H9 (cell line): ENCODE measurements around the gene LRRC74B. TPM values are rescaled to one million over a fixed set of nuclear protein-coding genes. Genes with fewer than 3 reads are reported as not detected.
A peak's percentile ranks its signal among the peaks of the same experiment; 100 is the strongest.

Source experiments
- DNase-seq: peaks from one replicate; pipeline ENCODE4 v3.0.0-alpha.2; 2017
- H2AFZ ChIP-seq: one replicate; pipeline ENCODE4 v1.6.1; 2013; ENCODE audit warnings: mild to moderate bottlenecking, low read length, control low read depth, moderate library complexity
- H2AK5ac ChIP-seq: 2 replicates; pipeline ENCODE4 v1.6.1; 2013; ENCODE audit warnings: low read length, control low read depth, mixed read lengths; ENCODE audit not compliant: insufficient read length
- H2BK120ac ChIP-seq: one replicate; pipeline ENCODE4 v1.6.1; 2013; ENCODE audit warnings: low read depth, mild to moderate bottlenecking, low read length, control low read depth, inconsistent platforms; ENCODE audit not compliant: poor library complexity, severe bottlenecking
- H2BK12ac ChIP-seq: 2 replicates; pipeline ENCODE4 v1.6.1; 2013; ENCODE audit warnings: low read length, control low read depth, mixed read lengths, low read depth; ENCODE audit not compliant: insufficient read length
- H2BK15ac ChIP-seq: 2 replicates; pipeline ENCODE4 v1.6.1; 2013; ENCODE audit warnings: low read depth, low read length, control low read depth
- H2BK20ac ChIP-seq: one replicate; pipeline ENCODE4 v1.6.1; 2013; ENCODE audit warnings: low read depth, mild to moderate bottlenecking, low read length, control low read depth, inconsistent platforms; ENCODE audit not compliant: poor library complexity, severe bottlenecking
- H2BK5ac ChIP-seq: 2 replicates; pipeline ENCODE4 v1.6.1; 2013; ENCODE audit warnings: low read length, control low read depth, mixed read lengths; ENCODE audit not compliant: insufficient read length
- H3K14ac ChIP-seq: 2 replicates; pipeline ENCODE4 v1.6.1; 2013; ENCODE audit warnings: low read length, control low read depth; ENCODE audit not compliant: insufficient read depth
- H3K18ac ChIP-seq: 2 replicates; pipeline ENCODE4 v1.6.1; 2013; ENCODE audit warnings: low read depth, mild to moderate bottlenecking, mixed read lengths, low read length, control low read depth; ENCODE audit not compliant: insufficient read length
- H3K23ac ChIP-seq: 2 replicates; pipeline ENCODE4 v1.6.1; 2013; ENCODE audit warnings: low read length, control low read depth, mixed read lengths, low read depth; ENCODE audit not compliant: insufficient read length
- H3K23me2 ChIP-seq: 2 replicates; pipeline ENCODE4 v1.6.1; 2013; ENCODE audit warnings: low read depth, mild to moderate bottlenecking, mixed read lengths, low read length, control low read depth; ENCODE audit not compliant: insufficient read length, poor library complexity, severe bottlenecking
- H3K27ac ChIP-seq: 2 replicates; pipeline ENCODE4 v1.5.1; 2013; ENCODE audit warnings: low read length, control low read depth, mixed read lengths, low read depth; ENCODE audit not compliant: insufficient read length
- H3K27me3 ChIP-seq: 2 replicates; pipeline ENCODE4 v1.6.1; 2013; ENCODE audit warnings: low read length, control low read depth, inconsistent platforms; ENCODE audit not compliant: insufficient read depth
- H3K4ac ChIP-seq: 2 replicates; pipeline ENCODE4 v1.6.1; 2013; ENCODE audit warnings: low read depth, mild to moderate bottlenecking, control low read depth, inconsistent platforms, low read length, moderate library complexity
- H3K4me1 ChIP-seq: 2 replicates; pipeline ENCODE4 v1.6.1; 2013; ENCODE audit warnings: low read length, control low read depth, inconsistent platforms; ENCODE audit not compliant: insufficient read depth
- H3K4me2 ChIP-seq: 2 replicates; pipeline ENCODE4 v1.6.1; 2013; ENCODE audit warnings: low read length, control low read depth, mixed read lengths; ENCODE audit not compliant: insufficient read length, insufficient read depth
- H3K56ac ChIP-seq: 2 replicates; pipeline ENCODE4 v1.6.1; 2013; ENCODE audit warnings: low read depth, mild to moderate bottlenecking, mixed read lengths, low read length, control low read depth; ENCODE audit not compliant: insufficient read length
- H3K79me1 ChIP-seq: 2 replicates; pipeline ENCODE4 v1.6.1; 2013; ENCODE audit warnings: low read depth, mild to moderate bottlenecking, moderate library complexity, low read length, control low read depth, inconsistent platforms; ENCODE audit not compliant: insufficient read depth, poor library complexity, severe bottlenecking
- H3K79me2 ChIP-seq: 2 replicates; pipeline ENCODE4 v1.6.1; 2013; ENCODE audit warnings: low read length, control low read depth, inconsistent platforms; ENCODE audit not compliant: insufficient read depth
- H3K9ac ChIP-seq: 2 replicates; pipeline ENCODE4 v1.6.1; 2013; ENCODE audit warnings: low read length, control low read depth, mixed read lengths; ENCODE audit not compliant: insufficient read length; ENCODE audit errors: extremely low read depth
- H3K9me3 ChIP-seq: one replicate; pipeline ENCODE4 v1.6.1; 2013; ENCODE audit warnings: low read depth, low read length, inconsistent platforms; ENCODE audit not compliant: control insufficient read depth
- H3T11ph ChIP-seq: one replicate; pipeline ENCODE4 v1.6.1; 2013; ENCODE audit warnings: mild to moderate bottlenecking, low read length, control low read depth, inconsistent platforms
- H4K20me1 ChIP-seq: one replicate; pipeline ENCODE4 v1.6.1; 2013; ENCODE audit not compliant: control insufficient read depth, insufficient read length, insufficient read depth
- H4K5ac ChIP-seq: 2 replicates; pipeline ENCODE4 v1.6.1; 2013; ENCODE audit warnings: low read depth, mild to moderate bottlenecking, mixed read lengths, low read length, control low read depth; ENCODE audit not compliant: insufficient read length
- H4K8ac ChIP-seq: replicated peaks from 2 replicates; pipeline ENCODE4 v1.6.1; 2013; ENCODE audit warnings: low read length, control low read depth, mixed read lengths, low read depth; ENCODE audit not compliant: insufficient read length
- H4K91ac ChIP-seq: 2 replicates; pipeline ENCODE4 v1.6.1; 2013; ENCODE audit warnings: low read depth, mild to moderate bottlenecking, moderate library complexity, mixed read lengths, low read length, control low read depth; ENCODE audit not compliant: insufficient read length
- H3K27ac Mint-ChIP-seq, 3 experiments: 2 replicates in 2 of 3; 3 replicates in 1 of 3; pipeline ENCODE4 v1.8.0; 2020 to 2021; ENCODE audit warnings: mixed read lengths in 3 of 3, mild to moderate bottlenecking in 1 of 3, moderate library complexity in 1 of 3
- H3K27me3 Mint-ChIP-seq: 2 replicates; pipeline ENCODE4 v1.8.0; 2021; ENCODE audit warnings: low read depth, mild to moderate bottlenecking, moderate library complexity, mixed read lengths
- H3K36me3 Mint-ChIP-seq, 3 experiments: 2 replicates in 2 of 3; 3 replicates in 1 of 3; pipeline ENCODE4 v1.8.0; 2020 to 2021; ENCODE audit warnings: low read depth in 3 of 3, mixed read lengths in 3 of 3; ENCODE audit not compliant: insufficient read depth in 1 of 3
- H3K4me1 Mint-ChIP-seq, 2 experiments: 2 replicates each; pipeline ENCODE4 v1.8.0; 2020; ENCODE audit warnings: mixed read lengths in 2 of 2
- H3K4me3 Mint-ChIP-seq, 2 experiments: 2 replicates in 1 of 2; 3 replicates in 1 of 2; pipeline ENCODE4 v1.8.0; 2020 to 2021; ENCODE audit warnings: mild to moderate bottlenecking in 2 of 2, mixed read lengths in 2 of 2, moderate library complexity in 1 of 2
- H3K9me3 Mint-ChIP-seq, 2 experiments: 2 replicates in 1 of 2; 3 replicates in 1 of 2; pipeline ENCODE4 v1.8.0; 2020; ENCODE audit warnings: mild to moderate bottlenecking in 2 of 2, mixed read lengths in 2 of 2, moderate library complexity in 1 of 2
- CTCF ChIP-seq: fragments of 200-600 bp; sonication (generic); conservative IDR thresholded peaks from 3 replicates; pipeline ENCODE4 v1.8.0; 2021; ENCODE audit warnings: antibody characterized with exemption, mild to moderate bottlenecking
- WGBS: extraction: QIAGEN DNeasy Blood & Tissue Kit; methylation state at CpG from one replicate; pipeline ENCODE4 v1.1.7; 2013; ENCODE audit warnings: missing lambda C conversion rate, low lambda C conversion rate, mixed read lengths; ENCODE audit not compliant: insufficient read length; ENCODE audit errors: extremely low coverage; 5-methylcytosine and 5-hydroxymethylcytosine counted together
- total RNA-seq: library from RNA; stranded (reverse); gene quantifications from 2 replicates; pipeline ENCODE4 v1.2.1, GENCODE V29; 2021

The LRRC74B gene
- total RNA-seq, 1 experiment from 2014 or later, result not detected

- Histone ChIP-seq H2AFZ (no peak overlapping the region), H2BK120ac (no peak overlapping the region), H4K8ac (no peak overlapping the region), H3T11ph (no peak overlapping the region), H4K5ac (no peak overlapping the region), H3K4me2 (no peak overlapping the region), H2BK12ac (no peak overlapping the region), H3K56ac (no peak overlapping the region), H3K27ac (no peak overlapping the region), H4K91ac (no peak overlapping the region), H3K4me1 (no peaks in the 10 kb centered on the region), H2BK15ac (no peak overlapping the region), H3K9me3 (no peaks in the 10 kb centered on the region), H2BK5ac (no peak overlapping the region), H4K20me1 (no peaks in the 10 kb centered on the region), H3K18ac (no peak overlapping the region), H3K14ac (no peak overlapping the region), H3K27me3 (no peaks in the 10 kb centered on the region), H3K79me1 (no peaks in the 10 kb centered on the region), H2AK5ac (no peak overlapping the region), H3K79me2 (no peaks in the 10 kb centered on the region), H3K4ac (no peak overlapping the region), H3K23me2 (no peaks in the 10 kb centered on the region), H2BK20ac (no peak overlapping the region), H3K9ac (no peak overlapping the region), H3K23ac (no peak overlapping the region)
- Mint-ChIP-seq H3K27ac (peak overlapping the region in 1 of 3 experiments; percentile 23; a peak in 1 of 7 replicates), H3K4me1 (no peaks in the 10 kb centered on the region; a peak in 1 of 4 replicates), H3K4me3 (no peak overlapping the region; a peak in 1 of 5 replicates), H3K36me3 (no peaks in the 10 kb centered on the region; a peak in 1 of 7 replicates), H3K9me3 (no peaks in the 10 kb centered on the region), H3K27me3 (no peaks in the 10 kb centered on the region)
- no peak for DNase-seq
- no CpG with 5 or more reads among the region's 11 CpGs for WGBS
- TF ChIP-seq CTCF, result no peak
Observed at GRCh38 chr22:21078916-21079315, 33.2 kb downstream of the LRRC74B start.
